HT-29 (cell line): ENCODE measurements around the gene MGAT4B. TPM values are rescaled to one million over a fixed set of nuclear protein-coding genes. Genes with fewer than 3 reads are reported as not detected.

Experiments
- DNase-seq: peaks from one replicate; pipeline ENCODE4 v3.0.0-alpha.2; 2015; ENCODE audit warnings: low spot score
- total RNA-seq: library from RNA; depleted of rRNA; stranded (reverse); fragments of >200 nt; shearing (Covaris generic); gene quantifications from 2 replicates; pipeline ENCODE4 v1.2.3, GENCODE V29; 2014

Gene MGAT4B
- total RNA-seq, 1 experiment from 2014 or later: 633 TPM

GRCh38 chr5:179827680-179828079, 21.0 kb upstream of the MGAT4B start:
- peak; percentile 60 for DNase-seq

GRCh38 chr5:179825655-179826182, 19.1 kb upstream of the MGAT4B start:
- peak; percentile 65 for DNase-seq

DNA sequence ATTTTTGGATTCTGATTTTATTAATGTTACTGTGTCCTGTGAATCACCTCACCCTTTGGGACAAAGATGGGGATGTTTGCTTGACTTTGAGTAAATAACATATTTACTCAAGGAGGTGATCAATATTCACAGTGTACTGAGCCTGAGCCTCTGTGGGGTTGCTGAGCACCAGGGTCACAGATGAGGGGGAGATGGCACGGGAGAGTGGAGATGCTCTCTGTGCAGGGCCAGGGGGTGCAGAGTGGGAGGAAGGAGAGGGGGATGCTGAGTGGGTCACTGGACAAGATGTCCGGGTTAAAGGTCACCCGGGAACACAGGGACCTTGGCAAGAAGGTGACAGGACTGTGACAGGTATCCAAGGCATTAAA, 18.1 kb upstream of the MGAT4B start:
- no peak for DNase-seq

GRCh38 chr5:179823937-179824744, 17.5 kb upstream of the MGAT4B start:
- no peak for DNase-seq

DNA sequence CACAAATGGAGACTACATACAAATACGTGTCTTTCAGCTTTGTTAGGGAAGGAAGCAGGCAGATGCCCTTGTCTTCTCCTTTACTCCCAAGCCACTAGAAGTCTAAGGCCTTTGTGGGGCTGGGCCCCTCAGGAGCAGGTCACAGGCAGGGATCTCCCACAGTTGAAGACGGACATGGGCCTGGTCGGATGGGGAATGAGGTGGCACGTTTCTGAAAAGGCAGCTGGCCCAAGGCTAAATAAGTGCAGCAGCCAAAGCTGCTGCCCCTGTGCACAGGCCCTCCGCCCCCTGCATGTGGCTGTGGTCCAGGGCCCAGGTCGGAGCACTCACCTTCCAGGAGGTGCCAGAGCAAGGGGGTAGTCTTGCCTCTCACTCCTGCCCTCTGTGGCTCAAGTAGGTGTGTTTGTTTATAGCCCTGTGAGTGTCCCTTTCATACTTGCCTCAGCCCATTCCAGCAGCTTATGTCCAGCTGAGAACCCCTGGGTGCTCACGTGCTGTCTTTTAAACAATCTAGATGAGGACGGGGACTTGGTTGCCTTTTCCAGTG, 15.9 kb upstream of the MGAT4B start:
- peak; percentile 13 for DNase-seq

- DNase-seq: no peak
Measured at GRCh38 chr5:179822059-179822432, 15.4 kb upstream of the MGAT4B start.

- DNase-seq: peak; percentile 93
Measured at GRCh38 chr5:179821298-179822058, 14.8 kb upstream of the MGAT4B start.

DNA sequence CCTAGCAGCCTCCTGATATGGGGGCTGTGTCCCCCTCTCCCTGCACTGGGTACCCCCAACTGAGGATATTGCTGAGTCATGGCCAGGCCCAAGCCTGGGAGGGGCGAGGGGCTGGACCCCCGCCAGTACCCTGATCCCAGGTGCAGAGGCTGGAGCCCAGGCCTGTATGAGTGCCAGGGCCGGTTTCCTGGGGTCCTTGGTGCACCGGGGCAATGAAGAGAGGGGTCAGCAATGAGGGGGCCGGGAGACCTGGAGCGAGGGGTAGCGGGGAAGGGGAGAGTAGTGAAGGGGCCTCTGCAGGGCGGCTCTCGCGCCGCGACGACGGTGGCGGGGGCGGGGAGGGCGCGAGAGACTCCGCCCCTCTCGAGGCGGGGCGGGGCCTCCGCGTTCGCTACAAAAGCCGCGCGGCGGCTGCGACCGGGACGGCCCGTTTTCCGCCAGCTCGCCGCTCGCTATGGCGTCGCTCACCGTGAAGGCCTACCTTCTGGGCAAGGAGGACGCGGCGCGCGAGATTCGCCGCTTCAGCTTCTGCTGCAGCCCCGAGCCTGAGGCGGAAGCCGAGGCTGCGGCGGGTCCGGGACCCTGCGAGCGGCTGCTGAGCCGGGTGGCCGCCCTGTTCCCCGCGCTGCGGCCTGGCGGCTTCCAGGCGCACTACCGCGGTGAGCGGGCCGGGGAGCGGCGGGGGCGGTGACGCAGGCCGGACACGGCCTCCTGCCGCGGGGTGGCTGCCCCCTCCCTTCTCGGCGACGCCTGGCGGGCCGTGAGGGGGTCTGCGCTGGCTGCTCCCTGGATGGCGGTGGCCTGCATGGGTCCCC, 14.0 kb upstream of the MGAT4B start, which contains the start of gene SQSTM1:
Gene SQSTM1 (plus strand): TSS at position 423 of the 815 bp plus-strand sequence. CDS start 32 bp downstream, at position 455.
- peak; percentile 82 for DNase-seq

DNA sequence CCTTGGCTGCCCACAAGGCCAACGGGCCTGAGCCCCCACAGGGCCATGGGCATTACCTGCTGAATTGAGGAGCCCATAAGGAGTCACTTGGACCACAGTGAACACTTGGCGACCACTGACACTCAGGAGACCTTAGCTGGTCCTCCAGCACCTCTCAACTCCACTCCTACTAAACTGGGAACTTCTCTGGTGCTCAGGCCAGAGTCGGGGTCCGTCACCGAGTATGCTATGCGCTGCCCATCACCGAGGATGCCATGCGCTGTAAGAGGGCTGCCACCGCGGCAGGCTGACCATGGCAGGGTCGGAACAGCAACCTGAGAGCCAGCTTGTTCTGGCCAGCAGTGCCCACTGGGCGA, 13.4 kb upstream of the MGAT4B start:
- no peak for DNase-seq

- DNase-seq: peak; percentile 83
Measured at GRCh38 chr5:179819296-179820126, 12.8 kb upstream of the MGAT4B start.

DNA sequence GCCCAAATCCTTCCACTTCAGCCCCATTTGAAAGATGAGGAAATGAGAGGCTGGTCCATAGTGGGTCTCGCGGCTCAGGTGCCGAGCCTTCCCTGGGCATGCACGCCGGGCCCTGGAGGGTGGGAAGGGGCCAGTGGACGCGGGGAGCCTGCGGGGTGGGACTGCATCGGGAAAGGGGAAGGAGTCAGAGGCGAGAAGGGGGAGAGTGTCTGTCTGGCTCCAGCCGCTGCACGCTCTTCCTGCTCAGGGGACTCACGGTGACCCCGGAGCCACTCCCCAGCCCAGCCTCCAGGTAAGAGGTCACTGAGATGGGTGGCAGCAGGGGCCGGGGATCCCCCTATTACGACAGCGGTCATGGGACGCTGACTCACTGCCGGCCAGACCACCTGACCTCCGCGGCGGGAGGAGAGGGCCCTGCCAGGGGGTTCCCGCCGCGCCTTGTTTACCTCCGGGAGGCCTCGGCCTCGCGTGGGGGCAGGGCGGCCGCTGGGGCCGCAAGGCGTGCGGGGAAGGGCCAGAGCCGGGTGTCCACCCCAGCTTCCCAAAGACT, 12.2 kb upstream of the MGAT4B start:
- peak; percentile 94 for DNase-seq

DNA sequence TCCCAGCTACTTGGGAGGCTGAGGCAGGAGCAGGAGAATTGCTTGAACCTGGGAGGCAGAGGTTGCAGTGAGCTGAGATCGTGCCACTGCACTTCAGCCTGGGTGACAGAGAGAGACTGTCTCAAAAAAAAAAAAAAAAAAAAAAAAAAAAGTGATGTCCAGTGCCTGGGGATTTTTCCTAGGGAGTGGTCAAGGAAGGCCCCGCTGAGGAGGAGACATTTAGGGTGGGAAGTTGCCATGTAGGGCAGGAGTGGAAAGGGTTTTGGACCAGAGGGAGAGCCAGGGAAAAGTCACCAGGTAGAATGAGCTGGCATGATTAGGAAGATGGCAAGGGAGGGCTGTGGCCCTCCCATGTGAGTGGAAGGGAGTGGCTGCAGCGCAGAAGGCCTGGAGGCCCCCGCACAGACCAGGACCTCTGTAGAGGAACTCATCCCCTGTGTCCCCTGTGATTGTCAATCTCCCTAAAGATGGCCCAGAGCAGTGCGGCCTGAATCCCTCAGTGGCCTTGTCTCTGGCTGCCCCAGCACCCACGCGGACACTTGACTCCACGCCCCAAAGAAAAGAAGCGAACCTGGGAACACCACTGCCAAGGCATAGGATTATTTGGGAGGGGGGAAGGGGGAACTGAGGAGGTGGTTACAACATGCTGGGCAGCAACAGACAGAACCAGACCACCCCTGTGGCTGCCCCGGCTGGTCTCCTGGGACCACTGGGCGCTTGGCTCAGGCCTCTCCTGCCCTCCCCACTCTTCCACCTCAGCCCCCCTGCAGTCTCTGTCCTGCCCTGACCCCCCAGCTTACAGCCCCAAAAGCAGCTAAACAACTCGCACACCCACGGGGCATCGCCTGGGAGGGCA, 11.5 kb upstream of the MGAT4B start:
- no peak for DNase-seq

GRCh38 chr5:179817470-179817840, 10.8 kb upstream of the MGAT4B start:
- no peak for DNase-seq

DNA sequence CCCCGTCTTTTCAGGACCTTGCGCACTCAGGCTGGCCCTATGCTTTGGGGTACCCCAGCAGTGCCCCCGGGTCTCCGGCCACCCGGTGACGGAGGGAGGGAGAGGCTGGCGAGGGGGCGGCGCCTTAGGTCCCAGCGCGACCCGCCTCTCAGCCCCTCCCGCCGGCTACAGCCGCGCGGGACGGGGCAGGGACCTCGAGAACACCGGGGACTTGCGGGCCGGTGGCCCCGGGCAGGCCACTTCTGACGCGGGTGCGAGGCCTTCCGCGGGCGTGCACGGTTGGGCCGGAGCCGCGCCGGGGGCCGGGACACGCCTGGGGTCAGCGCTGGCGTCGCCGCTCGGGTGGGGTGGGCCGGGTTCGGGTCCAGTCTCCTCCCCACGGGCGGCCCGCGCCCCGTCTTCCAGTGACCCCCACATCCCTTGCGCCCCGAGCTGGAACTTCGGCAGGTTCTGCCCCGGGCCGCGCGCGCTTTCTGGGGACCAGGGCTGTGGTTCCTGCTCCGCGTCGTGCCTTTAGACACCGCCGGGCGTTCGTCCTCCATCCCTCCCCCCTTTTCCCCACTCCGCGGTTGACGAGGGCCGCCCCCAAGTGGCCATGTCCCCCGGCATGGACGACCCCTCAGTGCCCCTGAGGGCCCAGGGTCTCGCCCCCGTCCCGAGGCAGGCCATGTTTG, 10.3 kb upstream of the MGAT4B start:
- DNase-seq: no peak

- no peak for DNase-seq
Measured at GRCh38 chr5:179816401-179816795, 9.7 kb upstream of the MGAT4B start.

- DNase-seq: no peak
Measured at GRCh38 chr5:179815491-179816249, 9.0 kb upstream of the MGAT4B start.

DNA sequence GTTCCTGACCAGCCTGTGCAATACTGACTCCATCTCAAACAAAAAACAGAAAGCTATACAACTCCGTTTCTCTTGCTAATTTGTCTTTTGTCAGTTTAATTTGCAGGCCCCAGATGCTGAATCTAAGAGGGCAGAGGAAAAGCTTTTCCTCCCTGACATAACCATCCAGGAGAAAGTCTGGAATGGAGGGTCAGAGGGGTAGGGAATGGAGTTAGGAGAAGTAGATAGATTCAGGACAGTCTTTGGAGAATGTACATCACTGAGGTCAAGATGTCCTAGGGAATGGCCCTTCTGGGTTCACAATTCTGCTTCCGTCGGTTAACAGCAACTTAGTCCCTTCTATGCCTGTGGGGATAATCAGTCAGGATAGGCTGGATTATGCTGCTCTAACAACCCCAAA, 7.4 kb upstream of the MGAT4B start:
- no peak for DNase-seq

GRCh38 chr5:179812997-179813607, 6.4 kb upstream of the MGAT4B start:
- DNase-seq: no peak
